PFSK-1 (cell line): ENCODE data around the gene MTURN.

Experiments
- FOXP2 ChIP-seq: optimal IDR thresholded peaks from 2 replicates; pipeline ENCODE3; 2011; ENCODE audit warnings: borderline replicate concordance, control low read depth, inconsistent platforms; ENCODE audit not compliant: insufficient read depth; ENCODE audit errors: extremely low read length, extremely low read depth
- POLR2AphosphoS5 ChIP-seq: IDR thresholded peaks from 2 replicates; pipeline ENCODE4 v1.6.1; 2012; ENCODE audit warnings: low read depth, mild to moderate bottlenecking, control low read depth, low read length, moderate library complexity
- SIN3A ChIP-seq: IDR thresholded peaks from 2 replicates; pipeline ENCODE4 v1.6.1; 2012; ENCODE audit warnings: mild to moderate bottlenecking, low read length, moderate library complexity, borderline replicate concordance; ENCODE audit not compliant: insufficient read depth
- TAF1 ChIP-seq: IDR thresholded peaks from 2 replicates; pipeline ENCODE4 v1.6.1; 2012; ENCODE audit warnings: low read length, control low read depth, borderline replicate concordance; ENCODE audit not compliant: insufficient read depth
- TF ChIP-seq, protein P1 (sequence below), 2 experiments: IDR thresholded peaks; 2 replicates each; pipeline versions ENCODE4 v1.6.1 to v1.8.0; 2011 to 2012; ENCODE audit warnings: low read depth in 2 of 2, low read length in 2 of 2, control low read depth in 1 of 2, inconsistent platforms in 1 of 2, mild to moderate bottlenecking in 1 of 2, moderate library complexity in 1 of 2; ENCODE audit not compliant: insufficient read depth in 1 of 2

DNA sequence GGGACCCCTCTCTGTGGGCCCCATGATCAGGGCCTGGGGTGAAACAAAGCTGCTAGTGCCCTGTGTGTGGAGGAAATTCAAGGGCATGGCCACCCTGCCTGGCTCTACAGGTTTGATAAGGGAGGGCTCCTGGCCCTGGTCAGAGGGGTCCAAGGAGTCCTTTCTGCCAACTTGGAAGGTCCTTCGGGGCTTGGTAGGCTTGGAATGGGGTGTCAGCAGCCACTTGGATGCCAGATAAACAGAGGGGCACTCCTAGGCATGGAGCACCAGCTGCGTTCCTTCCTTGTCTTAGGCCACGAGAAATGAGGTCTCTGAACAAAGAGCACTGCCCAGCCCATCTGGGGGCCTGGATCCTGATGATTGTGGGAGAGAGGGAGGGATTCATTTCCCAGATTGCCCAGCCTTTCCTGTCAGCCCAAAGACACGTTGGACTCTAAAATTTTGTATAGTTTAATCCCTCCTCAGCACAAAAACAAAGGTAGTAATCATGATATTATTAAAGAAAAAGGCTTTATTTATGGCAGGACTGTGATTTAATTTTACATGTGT, 5.1 kb downstream of the MTURN start:
- TF ChIP-seq, protein P1, sequence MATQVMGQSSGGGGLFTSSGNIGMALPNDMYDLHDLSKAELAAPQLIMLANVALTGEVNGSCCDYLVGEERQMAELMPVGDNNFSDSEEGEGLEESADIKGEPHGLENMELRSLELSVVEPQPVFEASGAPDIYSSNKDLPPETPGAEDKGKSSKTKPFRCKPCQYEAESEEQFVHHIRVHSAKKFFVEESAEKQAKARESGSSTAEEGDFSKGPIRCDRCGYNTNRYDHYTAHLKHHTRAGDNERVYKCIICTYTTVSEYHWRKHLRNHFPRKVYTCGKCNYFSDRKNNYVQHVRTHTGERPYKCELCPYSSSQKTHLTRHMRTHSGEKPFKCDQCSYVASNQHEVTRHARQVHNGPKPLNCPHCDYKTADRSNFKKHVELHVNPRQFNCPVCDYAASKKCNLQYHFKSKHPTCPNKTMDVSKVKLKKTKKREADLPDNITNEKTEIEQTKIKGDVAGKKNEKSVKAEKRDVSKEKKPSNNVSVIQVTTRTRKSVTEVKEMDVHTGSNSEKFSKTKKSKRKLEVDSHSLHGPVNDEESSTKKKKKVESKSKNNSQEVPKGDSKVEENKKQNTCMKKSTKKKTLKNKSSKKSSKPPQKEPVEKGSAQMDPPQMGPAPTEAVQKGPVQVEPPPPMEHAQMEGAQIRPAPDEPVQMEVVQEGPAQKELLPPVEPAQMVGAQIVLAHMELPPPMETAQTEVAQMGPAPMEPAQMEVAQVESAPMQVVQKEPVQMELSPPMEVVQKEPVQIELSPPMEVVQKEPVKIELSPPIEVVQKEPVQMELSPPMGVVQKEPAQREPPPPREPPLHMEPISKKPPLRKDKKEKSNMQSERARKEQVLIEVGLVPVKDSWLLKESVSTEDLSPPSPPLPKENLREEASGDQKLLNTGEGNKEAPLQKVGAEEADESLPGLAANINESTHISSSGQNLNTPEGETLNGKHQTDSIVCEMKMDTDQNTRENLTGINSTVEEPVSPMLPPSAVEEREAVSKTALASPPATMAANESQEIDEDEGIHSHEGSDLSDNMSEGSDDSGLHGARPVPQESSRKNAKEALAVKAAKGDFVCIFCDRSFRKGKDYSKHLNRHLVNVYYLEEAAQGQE (IDR thresholded peaks at IDR 0.05; ENCODE audit: insufficient read depth in 1 of 2, low read depth in 2 of 2, low read length in 2 of 2) = no peak
- no peak for TF ChIP-seq FOXP2
- no peak for TF ChIP-seq POLR2AphosphoS5
- TF ChIP-seq TAF1 = no peak
- TF ChIP-seq SIN3A = no peak
